GM12872 (cell line): ENCODE results near the gene THUMPD1.

Source experiments
- TF ChIP-seq, protein P1 (sequence below): IDR thresholded peaks from 3 replicates; pipeline ENCODE4 v1.5.1; 2011; ENCODE audit warnings: low read depth, mild to moderate bottlenecking, low read length, moderate library complexity; ENCODE audit not compliant: insufficient read depth

THUMPD1 gene

DNA sequence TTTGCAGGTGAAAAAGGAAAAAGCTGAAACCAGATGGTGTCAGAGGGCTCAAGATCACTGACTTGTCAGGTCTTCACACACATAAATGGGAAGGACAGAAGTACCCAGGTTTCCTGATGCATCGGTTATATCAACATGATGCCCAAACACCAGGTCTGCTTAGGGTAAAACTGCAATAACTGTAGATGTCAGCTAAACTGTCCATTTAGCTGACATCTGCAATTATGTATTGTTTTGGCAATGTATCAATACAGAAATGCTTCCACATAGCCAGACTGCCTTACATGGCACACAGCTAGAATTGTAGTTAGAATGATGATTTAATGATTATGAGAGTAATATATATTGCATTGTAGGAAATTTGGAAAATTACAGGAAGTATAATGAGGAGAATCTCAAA lies 27.2 kb upstream of the THUMPD1 start:
- TF ChIP-seq, protein P1, sequence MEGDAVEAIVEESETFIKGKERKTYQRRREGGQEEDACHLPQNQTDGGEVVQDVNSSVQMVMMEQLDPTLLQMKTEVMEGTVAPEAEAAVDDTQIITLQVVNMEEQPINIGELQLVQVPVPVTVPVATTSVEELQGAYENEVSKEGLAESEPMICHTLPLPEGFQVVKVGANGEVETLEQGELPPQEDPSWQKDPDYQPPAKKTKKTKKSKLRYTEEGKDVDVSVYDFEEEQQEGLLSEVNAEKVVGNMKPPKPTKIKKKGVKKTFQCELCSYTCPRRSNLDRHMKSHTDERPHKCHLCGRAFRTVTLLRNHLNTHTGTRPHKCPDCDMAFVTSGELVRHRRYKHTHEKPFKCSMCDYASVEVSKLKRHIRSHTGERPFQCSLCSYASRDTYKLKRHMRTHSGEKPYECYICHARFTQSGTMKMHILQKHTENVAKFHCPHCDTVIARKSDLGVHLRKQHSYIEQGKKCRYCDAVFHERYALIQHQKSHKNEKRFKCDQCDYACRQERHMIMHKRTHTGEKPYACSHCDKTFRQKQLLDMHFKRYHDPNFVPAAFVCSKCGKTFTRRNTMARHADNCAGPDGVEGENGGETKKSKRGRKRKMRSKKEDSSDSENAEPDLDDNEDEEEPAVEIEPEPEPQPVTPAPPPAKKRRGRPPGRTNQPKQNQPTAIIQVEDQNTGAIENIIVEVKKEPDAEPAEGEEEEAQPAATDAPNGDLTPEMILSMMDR, result no peak

DNA sequence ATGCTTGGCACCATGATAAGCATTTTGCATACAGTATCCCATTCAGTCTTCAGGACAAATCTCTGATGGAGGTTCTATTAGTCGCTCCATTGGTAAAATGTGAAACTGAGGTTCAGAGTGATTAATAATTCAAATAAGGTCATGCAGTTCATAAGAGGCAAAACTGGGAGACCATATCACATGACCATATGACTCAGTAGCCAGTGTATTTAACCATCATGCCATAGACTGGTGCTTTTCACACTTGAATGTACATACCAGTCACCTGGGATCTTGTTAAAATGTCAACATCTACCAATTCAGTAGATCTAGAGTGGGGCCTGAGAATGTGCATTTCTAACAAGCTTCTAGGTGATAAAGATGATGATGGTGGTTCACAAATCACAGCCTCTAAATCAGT lies 26.5 kb upstream of the THUMPD1 start:
- TF ChIP-seq, protein P1, result no peak

DNA sequence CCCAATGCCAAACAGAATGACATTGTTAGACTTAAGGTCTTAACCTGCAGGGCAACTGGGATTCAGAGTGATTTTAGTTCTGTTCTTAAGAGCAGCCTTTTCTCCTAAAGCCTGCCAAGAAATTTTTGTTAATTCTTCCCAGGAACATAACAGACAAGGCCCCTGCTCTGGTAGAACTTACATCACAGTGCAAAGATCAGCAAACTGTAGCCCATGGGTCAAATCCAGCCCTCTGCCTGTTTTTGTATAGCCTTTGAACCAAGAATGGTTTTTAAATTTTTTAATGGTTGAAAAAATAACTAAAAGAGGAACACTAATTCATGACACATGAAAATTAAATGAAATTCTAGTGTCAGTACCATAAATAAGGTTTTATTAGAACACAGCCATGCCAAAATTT lies 26.0 kb upstream of the THUMPD1 start:
- TF ChIP-seq, protein P1, result no peak

DNA sequence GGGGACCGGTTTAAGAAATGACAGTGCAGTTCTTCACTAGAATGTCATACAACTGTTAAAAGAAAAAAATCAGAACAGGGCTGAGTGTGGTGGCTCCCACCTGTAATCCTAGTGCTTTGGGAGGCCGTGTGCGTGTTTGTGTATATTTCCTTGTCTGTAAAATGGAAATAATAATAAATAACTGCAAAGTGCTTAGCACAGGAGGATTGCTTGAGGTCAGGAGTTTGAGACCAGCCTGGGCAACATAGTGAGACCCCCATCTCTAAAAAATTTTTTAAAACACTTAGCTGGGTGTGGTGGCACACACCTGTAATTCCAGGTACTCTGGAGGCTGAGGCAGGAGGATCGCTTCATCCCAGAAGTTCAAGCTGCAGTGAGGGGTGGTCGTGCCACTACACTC lies 24.7 kb upstream of the THUMPD1 start:
- TF ChIP-seq, protein P1, result no peak

DNA sequence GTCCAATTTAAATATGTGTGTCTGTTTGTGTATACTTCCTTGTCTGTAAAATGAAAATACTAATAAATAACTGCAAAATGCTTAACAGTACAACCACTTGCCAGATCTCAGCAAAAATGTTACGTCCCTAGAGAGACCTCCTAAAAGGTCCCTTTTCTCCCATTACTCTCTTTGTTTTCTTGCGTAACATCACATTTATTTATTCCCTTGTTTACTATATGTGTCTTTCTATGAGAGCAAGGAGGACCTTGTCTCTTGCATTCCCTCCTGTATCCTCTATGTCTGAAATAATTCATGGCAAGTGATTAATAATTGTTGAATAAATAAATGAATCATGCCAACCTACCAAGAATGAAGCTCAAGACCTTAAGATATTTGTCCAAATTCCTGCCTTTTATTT lies 24.1 kb upstream of the THUMPD1 start:
- TF ChIP-seq, protein P1, result no peak

DNA sequence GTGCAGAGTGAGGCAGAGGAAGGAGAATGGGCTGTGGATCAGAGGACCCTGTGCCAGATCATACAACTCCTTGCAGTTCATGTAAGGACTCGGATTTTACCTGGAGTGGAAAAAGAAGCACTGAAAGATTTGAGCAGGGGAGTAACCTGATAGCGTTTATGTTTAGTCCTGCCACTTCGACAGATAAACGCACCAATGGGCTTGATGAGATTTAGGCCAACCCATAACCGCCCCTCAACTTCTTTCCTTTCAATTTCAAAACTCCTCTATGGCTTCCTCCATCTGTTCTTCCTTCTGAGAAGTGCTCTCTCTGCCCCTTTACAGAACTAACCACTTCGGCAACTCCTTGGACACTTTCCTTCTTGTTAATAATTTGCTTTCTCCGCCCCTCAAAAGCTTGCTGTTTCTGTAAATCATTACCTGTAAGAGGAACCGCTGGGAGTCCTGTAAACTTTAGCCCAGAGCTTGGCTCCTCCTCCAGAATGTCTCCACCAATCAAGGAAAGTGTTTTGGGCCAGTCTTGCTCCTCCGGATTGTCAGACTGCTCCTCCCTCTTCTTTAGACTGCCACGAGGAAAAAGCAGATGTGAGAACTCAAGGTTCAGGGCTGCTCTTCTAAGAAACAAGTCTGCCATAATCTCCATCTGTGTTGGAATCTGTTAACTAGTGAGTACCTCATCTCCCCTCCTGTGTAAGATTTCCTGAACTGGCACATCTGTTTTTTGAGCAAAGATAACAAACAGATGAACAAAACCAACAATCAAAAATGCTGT lies 22.0 kb upstream of the THUMPD1 start, which contains the start of gene ACSM3:
Gene ACSM3, plus strand, starts transcription at position 554 of the 772 bp plus-strand sequence. CDS start 6,021 bp downstream, outside the sequence.
- TF ChIP-seq, protein P1, result no peak

DNA sequence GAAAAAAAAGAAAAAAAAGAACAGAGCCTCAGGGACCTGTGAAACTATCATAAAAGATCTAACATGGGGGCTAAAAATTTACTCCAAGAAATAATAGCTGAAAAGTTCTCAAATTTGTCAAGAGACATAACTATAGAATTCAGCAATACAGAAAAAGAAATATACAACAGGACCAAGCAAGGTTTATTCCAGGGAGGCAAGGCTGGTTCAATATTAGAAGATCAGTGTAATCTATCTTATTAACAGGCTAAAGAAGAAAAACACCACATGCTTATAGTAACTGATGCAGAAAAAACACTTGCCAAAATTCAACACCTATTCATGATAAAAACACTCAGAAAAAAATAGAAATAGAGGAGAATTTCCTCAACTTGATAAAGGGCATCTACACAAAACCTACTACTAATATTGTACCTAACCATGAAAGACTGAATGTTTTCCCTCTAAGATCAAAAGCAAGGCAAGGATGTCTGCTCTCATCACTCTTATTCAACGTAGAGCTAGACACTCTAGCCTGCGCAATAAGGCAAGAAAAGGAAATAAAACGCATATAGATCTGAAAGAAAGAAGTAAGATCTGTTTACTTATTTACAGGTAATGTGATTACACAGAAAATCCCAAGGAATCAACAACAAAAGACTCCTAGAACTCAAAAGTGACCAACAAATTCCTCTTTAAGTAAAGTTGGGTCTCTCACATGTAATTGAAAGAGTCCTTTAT lies 20.9 kb upstream of the THUMPD1 start:
- TF ChIP-seq, protein P1, result no peak
